ENCODE data around the gene FAM200B.
A peak's percentile ranks its signal among the peaks of the same experiment; 100 is the strongest.

FAM200B gene

DNA sequence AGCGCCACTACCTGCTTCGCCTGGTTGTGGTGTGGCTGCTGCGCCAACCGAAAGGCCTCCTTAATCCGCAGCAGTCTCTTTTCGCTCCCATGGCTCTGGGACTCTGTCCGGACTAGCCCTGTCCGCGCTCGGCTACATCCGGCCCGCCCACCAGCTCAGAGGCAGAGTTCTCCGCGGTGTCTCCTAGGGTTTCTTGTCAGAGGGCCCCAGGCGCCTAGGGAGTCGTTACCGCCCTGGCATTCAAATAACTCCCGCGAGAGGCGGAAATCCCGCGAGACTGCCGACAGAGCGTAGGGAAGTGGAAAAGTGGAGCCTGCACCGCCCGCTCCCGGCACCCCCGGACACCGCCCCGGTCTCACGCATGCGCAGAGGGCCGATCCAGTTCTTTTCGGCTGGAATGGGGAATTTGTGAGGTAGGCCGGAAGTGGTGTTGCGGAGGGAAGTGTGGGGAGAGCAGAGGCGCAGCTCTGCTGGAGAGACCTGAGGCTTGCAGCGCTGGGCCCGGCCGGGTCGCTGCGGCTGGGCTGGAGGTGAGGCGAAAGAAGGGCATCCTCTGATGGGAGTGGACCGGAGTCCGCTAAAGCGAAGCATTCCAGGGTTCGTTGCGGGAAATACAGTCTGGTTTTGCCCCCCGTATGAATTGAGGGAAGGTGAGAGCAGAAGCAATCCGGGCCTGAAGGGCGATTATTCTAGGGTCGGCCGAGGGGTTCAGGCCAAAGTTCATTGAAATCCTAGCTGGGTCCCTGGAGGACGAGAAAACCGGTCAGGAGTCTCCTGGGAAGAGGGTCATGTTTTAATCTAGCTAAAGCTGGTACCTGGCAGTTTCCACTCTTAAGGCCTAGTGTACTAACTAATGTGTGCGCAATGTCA, at the start of gene FAM200B:
Gene FAM200B, plus strand, starts transcription at position 456 of the 870 bp plus-strand sequence. CDS start 5,151 bp downstream, outside the sequence.
- peak; percentile 94 to 97 for DNase-seq

DNA sequence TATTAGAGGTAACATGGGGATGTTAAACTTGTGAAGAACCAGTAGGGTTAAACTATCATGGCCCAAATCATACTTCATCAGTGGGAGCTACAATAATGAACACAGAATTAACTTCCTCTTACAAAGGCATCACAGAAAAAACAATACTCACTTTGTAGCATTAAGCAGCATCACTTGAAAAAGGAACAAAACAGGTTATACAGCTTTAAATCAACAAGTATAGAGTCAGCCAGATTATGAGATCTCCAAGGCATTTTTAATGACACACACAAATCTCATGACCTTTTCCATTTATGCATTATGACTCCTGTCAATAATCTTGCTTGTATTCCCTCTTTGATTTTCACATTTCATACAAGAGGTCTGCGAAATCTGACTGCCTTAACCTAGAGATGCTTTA, 44.8 kb upstream of the FAM200B start:
- DNase-seq: no peak

DNA sequence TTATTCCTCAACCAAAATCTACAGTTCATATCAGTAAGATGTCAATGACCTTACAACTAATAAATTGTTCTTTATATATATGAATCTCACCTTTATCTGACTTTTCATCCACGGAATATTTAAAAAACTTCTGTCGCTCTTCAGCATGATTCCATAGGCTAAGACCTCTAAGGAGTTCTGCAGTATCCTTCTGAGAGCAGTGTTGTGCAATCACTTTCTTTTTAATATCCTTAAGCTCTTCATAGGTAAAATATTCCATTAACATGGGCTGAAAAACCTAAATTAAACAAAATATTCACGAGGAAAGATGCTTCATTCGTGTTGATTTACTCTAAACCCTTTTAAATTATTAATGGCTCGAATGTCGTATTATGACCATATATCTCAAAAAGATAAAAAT, 43.2 kb upstream of the FAM200B start:
- DNase-seq: no peak

DNA sequence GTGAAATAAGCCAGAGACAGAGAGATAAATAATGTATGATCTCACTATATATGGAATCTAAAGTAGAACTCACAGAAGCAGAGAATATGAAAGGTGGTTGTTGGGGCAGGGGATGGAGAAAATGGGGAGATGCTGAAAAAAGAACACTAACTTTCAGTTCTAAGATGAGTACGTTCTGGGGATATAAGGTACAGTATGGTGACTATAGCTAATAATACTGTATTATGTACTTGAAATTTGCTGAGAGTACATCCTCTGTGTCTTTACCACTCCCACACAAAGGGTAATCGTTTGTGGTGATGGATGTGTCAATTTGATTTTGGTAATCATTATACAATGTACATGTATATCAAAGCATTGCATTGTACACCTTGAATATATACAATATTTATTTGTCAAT, 33.0 kb upstream of the FAM200B start:
- no peak for DNase-seq

DNA sequence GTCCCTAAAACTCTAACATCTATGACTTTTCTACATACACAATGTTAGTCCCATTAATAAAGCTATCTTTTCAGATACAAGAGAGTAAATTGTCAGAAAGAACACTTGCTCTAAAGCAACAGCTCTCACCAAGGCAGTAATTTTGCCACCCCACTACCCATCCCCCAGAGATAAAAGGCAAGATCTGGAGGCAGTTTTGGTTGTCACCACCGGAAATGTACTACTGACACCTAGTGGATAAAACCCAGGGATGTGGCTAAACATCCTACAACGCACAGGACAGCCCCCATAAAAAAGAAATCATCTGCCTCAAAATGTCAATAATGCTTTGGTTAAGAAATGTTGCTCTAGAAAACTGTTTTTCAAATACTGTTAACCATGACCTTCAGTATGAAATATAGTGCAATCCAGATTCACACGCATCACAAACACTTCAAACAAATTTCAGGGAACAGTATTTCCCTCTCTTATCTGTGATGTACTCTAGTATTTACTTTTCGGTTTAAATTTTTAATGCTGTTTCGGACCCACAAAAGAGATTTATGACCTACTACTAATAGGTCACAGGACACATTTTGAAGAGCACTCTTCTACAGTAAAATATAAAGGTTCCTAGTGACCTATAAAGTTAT, 31.6 kb upstream of the FAM200B start:
- peak; percentile 63 to 82 for DNase-seq

DNA sequence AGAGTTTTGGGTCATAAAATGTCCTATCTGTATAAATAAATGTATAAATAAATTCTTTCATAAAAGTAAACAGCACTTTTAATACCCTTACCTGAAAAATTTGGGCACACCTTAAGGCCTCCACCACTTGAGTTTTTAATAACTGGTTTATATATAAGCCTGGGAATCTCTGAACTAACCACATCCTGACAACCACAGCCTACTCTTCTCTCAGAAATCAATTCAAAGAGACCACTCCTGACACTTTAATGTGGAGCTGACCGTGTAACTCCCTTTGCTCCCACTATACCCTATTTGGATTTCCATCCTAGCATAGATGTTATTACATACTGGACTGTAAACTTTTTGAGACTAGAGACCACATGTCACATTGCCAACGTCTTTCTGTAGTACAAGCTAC, 30.0 kb upstream of the FAM200B start:
- peak in 1 of 2 donors; percentile 23 for DNase-seq

DNA sequence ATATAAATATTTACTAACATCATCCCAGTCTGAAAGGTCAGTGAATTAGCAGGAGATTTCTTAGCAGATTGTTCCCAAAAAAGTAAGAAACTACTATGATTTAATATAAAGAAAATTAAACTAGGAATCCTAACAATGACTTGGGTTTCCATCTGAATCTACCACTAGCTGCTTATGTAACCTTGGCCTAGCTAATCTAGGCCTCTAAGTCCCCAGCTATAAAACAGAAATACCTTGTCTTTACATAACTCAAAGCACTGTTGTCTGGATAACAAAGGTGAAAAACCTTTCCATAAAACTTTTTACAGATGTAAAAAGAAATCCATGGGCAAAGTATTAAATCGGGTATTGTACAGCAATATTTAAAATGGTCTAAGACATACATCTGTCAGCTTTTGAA, 29.4 kb upstream of the FAM200B start:
- DNase-seq: no peak

DNA sequence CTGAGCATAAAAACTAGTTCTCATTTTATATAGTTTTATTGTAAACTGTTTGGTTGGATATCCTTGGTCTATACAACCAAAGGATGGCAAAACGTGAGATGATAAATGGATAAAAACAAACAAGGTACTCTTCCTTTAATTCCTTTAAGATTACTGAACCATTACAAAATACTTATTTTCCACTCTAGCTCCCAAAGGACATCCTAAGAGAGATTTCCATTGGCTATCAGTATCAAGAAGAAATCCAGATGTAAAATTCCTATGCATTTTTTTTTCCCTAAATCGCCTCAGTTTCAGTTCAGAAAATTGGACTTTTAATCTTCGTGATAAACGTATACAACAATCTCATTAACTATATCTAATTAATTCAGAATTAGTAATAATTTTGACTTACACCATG, 28.8 kb upstream of the FAM200B start:
- DNase-seq: no peak

DNA sequence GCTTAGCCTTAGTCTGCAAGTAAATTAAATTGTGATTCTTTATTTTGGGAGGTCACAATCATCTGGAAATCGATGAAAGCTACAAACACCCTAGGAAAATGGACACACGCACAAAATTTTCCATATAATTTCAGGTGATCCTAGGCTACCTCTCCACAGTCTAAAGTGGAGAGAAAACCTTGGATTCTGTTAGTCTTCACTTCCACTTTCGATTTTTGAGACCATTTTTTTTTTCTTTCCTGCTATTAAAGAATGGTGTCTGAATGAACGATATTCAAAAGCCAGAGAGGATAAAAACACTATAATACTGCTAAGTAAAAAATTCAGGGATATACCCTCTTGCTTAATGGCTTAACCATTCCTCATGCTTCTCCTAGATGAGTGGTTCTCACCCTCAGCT, 28.2 kb upstream of the FAM200B start:
- DNase-seq: no peak

DNA sequence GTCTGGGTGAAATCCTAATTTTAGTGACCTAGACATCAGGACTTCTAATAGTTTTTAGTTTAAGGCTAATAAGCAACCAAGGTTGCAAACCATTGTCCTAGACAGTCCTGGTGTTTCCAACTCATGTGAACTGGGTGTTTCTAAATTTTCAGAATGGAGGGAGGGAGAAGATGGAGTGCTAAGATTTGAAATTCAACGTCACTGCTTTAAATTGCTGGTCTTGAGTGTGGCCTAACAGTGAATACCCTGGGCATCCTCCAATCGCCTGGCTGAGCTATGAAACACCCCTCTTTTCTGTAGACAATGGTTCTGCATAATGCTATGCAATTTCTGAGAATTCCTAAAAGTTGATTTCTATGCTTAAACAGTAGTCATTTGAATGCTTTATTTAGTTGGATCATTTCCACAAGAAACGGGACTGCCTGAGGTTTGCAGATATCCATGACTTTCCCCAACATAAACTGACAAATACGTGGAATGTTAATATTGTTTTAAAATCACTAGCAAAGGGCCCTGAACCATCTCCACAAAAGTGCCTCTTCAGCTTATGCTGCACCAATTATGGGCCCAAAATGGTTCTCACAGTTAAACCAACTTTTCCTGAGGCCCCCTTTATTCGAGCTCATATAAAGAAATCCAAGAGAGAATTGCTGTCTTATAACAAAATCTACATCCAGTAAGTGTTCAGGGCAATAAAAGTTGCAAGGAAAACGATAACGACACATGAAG, 27.6 kb upstream of the FAM200B start:
- no peak for DNase-seq

DNA sequence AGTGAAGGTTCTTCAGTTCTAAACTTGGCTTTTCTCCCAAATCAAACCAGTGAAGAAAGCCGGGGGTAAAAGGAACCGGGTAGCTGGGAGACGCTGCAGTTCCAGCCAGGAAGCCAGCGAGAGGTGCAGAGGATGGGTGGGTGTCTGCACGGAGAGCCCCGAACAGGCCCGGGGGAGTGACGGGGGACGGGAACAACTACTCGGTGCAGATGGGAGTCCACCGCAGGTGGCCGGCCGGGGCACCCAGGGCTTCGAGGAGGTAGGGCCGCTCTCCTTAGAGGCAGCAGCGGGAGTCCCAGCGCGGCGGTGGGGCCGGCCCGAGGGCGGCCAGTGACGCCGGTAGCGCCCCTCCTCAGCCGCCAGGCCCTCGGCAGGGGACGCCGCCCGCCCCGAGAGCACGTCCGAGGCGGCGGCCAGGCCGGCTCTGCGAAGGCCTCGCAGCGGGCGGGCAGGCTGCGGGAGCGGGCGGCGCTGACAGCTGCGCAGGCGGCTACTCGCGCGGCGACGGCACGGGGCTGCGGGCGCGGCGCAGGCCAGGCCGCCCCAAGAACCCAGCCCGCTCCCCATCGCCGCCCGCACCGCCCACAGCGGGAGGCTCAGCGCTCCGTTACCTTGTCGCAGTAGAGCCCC, 26.9 kb upstream of the FAM200B start:
- DNase-seq: peak in 1 of 2 donors; percentile 39

DNA sequence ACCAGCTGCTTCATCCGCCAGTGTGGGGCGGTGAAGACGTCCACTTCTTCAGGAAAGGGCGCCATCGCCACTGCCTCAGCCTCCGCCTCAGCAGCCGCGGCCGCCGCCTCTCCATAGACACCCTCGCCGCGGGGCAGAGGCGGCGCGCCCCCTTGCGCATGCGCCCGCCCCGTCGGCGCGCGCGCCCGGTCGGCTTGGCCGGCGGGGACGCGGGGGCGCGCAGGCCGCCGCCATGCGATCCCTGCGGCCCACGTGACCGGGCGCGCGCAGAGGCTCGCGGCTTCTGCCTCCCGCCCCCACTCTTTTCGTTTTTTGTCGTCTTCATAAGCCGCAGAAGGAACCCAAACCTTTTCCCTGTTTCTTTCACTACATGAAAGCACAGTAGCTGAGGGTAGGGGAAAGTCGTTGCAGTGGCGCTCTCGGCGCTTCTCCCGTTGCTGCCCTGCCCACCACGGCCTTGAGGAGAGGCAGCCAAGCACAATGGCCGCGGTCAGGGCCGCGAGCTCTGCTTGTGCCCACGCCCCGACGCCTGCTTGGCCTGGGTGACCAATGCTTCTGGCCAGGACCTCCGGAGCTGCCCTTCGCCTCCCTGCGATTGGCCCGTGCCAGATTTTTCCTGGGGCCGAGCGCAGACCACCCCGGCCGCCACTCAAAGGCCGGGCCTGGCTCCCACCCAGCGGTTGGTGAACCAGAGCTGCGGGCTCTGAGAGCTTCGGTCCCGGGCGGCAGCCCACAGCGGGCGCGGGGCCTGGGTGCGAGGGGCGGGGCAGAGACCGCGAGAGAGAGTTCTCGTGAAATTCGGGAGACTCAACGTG, 26.2 kb upstream of the FAM200B start, which contains the start of gene FBXL5:
Gene FBXL5, minus strand, starts transcription at position 135 of the 815 bp plus-strand sequence. Its CDS starts 70 bp downstream, at position 65.
- peak; percentile 87 for DNase-seq

DNA sequence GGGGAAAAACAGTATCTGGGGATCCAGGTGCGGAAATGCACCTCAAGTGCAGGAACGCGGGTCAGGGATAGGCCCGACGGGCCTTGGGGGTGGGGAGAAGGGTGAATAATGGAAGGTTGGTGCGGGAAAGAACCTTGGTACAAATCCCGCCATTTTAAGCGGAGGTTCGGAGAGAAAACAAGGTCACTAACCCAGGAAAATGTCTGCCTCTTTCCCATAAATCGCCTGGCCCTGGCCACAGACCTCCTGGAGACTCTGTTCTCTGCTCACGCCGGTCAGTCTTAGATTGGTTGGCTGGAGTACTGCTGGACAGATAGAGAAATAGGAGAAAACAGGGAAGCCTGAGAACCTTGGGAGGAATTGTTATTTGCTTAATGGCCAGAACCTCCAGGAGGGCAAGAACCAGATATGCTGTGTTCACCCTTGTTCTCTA, 25.6 kb upstream of the FAM200B start:
- no peak for DNase-seq

DNA sequence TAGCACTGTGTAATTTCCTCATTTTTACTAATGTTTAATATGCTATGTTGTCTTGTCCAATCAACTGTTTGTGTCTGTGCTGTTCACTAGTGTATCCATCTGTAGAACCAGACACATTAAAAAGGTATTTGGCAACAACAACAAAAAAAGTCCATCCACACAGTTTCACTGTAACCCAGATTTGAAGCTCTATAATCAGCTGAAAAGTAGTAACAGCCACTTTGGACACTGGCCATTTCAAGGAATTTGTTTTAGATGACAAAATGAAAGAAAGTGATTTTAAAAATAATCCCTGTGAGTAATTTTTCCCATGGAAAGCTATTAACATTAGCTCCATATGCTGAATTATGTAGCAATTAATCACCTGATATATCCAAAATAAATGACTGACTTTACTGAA, 24.3 kb upstream of the FAM200B start:
- no peak for DNase-seq

DNA sequence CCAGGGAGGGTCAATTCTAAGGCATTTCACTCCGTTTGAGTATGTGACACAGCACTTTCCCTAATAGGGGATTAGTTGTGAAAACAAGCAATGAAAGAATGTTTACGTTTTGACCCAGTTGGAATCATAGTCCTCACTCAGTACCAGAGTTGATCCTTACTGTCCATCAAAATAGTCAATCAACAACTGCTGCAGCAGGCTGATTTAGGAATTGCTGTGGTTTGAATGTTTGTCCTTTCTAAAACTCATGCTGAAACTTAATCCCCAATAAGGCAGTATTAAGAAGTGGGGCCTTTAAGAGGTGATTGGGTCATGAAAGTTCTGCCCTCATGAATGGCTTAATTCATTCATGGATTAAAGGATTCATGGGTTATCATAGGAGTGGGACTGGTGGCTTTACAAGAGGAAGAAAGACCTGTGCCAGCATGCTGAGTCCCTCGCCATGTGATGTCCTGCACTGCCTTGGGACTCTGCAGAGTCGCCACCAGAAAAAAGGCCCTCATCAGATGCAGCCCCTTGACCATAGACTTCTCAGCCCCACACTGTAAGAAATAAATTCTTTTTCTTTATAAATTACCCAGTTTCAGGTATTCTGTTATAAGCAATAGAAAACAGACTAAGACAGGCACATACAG, 23.4 kb upstream of the FAM200B start:
- no peak for DNase-seq

DNA sequence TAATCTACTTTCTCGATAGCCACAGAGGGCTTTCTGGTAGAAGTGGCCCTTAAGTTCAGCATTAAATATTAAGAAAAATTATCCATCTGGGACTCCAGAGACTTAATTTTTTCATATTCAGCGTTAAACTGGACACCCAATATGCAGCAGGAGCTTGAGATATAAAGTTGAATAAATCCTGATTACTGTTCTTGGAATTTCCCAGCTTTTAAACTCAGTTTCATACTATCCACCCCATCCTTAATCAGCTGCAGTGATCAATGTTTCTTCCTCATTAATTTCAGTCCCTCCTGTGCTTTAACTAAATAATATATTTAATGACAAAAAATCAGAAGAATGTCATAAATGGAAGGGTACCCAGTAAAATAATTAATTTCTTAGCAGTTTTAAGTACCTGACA, 22.8 kb upstream of the FAM200B start:
- no peak for DNase-seq

DNA sequence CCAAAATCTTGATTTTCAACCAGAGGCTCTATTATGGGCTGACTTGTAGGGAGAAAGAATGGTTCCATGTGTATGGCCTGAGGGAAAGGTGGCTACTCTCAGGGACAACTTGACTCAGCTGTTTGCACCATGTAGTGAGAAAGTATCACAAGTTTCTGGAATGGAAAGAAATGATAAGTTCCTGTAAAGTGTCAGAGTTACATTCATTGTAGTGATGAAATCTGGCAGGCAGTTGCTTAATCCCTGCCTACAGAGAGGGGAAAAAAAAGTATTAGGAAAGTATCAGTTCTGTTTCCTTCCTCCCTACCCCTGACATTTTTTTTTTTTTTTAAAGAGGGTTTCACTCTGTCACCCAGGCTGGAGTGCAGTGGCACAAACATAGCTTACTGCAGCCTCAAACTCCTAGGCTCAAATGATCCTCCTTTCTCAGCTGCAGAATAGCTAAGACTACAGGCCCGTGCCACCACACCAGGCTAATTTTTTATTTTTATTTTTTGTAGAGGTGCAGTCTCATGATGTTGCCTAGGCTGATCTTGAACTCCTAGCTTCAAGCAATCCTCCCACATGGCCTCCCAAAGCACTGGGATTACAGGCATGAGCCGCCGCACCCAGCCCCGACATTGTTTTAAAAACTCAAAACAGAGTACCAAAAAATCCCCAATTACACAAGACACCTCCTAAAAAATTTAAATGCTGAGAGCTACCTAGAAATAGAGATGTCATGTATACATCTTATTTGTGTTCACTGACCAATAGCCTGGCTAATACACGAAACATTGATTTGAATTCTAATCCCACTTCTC, 21.7 kb upstream of the FAM200B start:
- peak in 1 of 2 donors; percentile 31 for DNase-seq

DNA sequence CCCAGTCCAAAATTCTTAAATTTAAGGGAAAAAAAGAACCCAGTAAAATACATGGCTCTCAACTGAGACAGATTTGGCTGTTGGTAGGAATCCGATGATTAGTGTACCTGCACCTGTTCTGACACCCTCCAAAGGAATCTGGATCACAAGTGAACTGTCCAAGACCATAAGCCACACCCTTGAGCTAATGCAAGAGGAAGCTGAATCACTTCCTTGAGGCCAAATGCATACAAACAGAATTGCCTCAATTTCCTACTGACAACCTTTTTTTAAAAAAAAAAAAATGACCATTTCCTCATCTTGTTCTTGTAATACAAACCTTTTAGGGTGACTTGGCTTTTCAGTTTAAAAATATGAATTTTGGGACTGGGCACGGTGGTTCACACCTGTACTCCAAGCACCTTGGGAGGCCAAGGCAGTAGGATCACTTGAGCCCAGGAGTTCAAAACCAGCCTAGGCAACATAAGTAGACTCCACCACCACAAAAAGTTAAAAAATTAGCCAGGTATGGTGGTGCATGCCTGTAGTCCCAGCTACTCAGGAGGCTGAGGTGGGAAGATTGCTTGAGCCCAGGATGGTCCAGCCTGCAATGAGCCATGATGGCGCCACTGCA, 15.8 kb upstream of the FAM200B start:
- peak in 1 of 2 donors; percentile 24 for DNase-seq

DNA sequence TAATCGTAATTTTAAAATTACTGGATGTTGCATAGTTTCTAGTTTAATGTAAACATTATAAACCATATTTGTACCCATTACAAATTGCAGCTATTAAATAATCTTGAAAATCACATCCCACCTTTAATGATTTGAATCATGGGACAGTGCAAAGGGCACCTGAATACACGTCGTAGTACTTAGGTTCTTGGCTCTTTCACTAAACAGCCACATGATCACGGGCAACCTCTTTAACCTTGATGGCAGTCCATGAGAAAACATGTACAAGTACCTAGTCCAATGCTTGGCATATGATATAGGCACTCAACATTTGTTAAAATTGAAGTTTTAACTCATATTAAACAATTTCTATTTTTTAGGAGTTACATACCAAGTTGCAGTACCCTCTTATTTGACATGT, 14.6 kb upstream of the FAM200B start:
- DNase-seq: no peak

Data from CD4-positive, alpha-beta T cell treated with Interleukin-1 beta for 1 hour (primary cell).